HG02943 (cell line): ENCODE data around the gene PTGER1.

ENCODE experiments used
- ATAC-seq: cut with Tn5 transposase; IDR thresholded peaks from one replicate; pipeline ENCODE4 v1.9.1; 2021; ENCODE audit warnings: mild to moderate bottlenecking, low read depth, moderate library complexity; ENCODE audit not compliant: unreplicated experiment

PTGER1 gene

DNA sequence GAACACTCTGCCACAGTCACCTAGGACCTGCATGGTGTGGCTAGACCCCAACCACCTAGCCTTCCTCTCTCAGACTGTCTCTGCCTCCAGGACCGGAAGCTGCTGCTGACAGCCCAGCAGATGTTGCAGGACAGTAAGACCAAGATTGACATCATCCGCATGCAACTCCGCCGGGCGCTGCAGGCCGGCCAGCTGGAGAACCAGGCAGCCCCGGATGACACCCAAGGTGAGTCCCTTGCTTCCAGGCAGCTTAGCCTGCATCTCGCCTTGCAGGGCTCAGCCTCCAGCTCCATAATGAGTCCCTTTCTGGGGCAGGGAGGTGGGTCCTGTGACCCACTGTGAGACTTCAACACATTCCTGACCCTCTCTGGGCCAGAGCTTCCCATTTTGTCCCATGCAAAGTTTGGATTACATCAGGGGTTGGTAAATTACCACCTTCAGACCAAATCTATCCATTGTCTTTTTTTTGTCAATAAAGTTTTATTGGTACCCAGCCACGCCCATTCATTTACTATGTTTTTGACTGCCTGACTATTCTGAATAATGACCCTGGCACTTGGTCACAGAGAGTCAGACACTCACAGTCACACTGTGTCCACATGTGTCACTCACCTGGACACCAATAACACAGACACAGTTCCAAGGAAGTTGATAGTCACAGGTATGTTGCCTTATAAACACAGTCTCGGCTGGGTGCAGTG is 28.7 kb downstream of the PTGER1 start:
- no peak for ATAC-seq

DNA sequence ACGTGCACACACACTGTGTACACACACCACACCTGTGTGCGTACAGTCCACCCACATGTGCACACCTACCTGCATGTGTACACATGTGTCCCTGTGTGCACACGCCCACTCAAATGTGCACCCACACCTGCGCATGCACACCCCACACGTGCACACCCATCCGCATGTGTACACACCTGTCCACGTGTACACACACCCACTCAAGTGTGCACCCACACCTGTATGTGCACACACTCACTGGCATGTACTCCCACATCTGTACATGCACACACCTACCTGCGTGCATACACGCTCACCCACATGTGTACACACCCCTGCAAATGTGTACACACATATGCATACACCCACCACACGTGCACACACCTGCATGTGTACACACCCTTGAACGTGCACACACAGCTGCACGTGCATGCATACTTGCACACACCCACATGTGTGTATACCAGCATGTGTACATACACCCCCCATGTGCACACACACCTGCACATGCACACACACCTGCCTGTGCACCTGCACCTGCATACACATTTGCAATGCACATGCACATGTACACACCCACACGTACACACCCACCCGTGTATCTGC is 31.4 kb downstream of the PTGER1 start:
- no peak for ATAC-seq

DNA sequence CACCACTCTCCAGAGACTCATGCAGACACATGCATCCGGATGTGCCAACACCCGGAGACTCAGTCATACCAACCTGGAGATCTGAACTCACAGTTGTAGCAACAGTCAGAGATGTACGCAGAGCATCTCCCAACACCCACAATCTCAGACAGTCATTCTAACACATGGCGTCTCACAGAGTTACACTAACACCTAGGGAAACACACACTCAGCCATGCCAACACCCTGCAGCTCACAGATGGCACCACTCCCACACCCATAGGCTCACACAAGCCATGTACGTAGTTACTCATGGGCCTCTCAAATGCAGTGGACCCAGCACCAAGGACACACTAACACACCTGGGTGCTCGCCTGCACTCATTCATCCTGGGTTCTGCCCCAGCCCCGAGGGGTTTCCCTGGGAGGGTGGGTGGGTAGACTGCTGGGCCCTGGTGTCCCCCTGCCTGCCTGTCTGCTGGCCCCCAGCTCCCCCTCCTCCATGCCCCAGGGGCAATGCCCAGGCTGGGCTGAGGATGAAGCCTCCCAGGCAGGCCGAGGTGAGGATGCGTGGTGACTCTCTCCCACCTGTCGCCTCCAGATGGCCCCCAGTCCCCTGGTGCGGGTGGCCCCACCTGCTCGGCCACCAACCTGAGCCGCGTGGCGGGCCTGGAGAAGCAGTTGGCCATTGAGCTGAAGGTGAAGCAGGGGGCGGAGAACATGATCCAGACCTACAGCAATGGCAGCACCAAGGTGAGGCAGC is 32.1 kb downstream of the PTGER1 start:
- ATAC-seq = no peak

DNA sequence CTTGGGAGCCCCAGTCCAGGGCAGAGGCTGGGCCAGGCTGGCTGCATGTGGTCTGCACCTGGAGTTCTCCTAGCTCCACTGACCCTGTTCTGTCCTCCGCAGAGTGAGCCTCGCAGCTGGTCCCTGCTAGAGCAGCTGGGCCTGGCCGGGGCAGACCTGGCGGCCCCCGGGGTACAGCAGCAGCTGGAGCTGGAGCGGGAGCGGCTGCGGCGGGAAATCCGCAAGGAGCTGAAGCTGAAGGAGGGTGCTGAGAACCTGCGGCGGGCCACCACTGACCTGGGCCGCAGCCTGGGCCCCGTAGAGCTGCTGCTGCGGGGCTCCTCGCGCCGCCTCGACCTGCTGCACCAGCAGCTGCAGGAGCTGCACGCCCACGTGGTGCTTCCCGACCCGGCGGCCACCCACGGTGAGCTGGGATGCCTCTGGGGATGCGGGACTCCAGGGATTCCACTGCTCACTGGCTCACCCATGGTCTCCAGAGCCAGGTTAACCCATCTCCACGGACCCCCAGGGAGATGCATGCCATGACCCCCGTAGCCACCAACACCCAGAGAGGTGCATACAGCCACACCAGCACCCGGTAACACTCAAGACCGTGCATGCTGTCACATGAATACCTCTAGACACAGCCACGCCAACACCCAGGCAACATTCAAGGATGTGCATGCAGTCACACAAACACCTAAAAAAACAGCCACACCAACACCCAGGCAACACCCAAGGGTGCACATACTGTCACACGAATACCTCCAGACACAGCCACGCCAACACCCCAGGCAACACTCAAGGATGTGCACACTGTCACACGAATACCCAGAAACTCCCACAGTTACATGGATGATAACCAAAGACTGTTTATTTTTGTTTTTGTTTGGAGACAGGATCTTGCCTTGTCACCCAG is 33.9 kb downstream of the PTGER1 start:
- no peak for ATAC-seq

DNA sequence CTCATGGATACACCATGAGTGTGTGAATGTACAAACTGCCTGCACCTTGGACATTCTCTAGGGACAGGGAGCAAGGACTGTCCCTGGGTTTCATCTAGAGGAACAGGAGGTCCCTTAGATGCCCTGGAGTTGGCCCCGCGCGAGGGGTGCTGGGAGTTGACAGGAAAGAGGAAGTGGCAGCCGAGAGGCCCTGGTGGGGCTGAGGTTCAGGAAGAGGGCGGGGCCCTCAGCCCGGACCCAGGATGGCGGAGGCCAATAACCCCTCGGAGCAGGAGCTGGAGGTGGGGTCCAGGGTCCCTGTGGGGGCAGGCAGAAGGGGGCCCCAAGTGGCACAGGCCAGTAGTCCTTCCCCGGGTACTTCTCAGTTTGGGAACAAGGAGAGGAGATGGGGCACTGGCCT is 35.1 kb downstream of the PTGER1 start:
- peak; percentile 81 for ATAC-seq

DNA sequence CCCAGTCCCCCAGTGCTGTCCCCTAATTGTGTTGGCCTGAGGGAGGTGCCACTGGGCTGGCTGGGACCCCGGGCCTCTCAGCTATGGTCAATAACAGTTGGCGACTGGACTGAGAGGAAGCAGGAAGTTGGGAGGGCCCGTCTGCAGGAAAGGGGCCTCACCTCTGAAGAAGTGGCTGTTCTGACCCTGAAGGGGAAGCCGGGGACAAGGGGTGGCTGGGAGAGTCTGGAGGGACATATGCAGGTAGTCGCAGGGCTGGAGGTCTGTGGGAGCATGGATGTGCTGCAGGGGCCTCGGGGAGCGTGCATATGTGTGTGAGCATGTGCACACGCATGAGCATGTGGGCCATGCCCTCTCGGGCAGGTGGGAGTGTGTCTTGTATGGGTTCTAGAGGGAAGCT is 36.1 kb downstream of the PTGER1 start:
- ATAC-seq = no peak

DNA sequence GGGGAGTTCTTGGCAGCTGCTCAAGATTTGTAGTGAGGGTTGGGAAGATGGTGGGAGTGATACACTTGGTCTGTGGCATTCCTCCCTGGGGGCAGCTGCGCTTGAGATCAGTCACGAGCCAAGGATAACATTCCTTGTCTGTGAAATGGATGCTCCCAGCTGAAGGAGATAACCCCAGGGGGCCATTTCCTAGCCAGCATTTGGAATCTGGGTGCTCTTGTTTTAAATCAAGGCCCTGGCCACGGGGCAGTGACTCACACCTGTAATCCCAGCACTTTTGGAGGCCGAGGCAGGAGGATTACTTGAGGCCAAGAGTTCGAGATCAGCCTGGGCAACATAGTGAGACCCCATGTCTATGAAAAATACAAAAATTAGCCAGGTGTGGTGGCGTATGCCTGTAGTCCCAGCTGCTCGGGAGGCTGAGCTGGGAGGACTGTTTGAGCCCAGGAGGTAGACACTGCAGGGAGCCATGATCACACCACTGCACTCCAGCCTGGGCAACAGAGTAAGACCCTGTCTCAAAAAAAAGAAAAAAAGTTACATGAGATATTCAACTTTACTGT is 37.5 kb downstream of the PTGER1 start:
- ATAC-seq = no peak

DNA sequence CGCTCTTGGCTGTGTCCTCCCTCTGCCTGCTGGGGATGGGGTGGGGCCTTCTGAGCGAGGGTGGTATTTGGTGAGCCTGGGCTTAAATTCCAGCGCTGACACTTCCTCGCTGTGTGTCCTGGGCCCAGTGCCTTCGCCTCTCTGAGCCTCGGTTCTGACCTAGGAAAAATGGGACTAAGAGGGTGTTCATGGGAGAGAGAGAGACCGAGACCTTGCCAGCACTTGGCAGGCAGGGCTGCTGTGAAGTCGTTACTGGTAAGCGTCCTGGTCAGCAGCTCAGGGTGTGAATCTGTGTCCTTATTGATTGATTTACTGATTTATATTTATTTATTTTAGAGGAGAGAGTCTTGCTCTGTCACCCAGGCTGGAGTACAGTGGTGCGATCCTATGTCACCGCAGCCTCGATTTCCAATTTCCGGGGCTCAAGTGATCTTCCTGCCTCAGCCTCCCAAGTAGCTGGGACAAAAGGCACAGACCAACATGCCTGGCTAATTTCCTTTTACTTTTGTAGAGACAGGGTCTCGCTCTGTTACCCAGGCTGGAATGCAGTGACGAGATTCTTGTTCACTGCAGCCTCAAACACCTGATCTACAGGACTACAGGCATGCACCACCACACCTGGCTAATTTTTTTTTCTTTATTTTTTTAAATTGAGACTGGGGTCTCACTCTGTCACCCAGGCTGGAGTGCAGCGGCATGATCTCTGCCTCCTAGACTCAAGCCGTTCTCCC is 39.7 kb downstream of the PTGER1 start:
- ATAC-seq = no peak

DNA sequence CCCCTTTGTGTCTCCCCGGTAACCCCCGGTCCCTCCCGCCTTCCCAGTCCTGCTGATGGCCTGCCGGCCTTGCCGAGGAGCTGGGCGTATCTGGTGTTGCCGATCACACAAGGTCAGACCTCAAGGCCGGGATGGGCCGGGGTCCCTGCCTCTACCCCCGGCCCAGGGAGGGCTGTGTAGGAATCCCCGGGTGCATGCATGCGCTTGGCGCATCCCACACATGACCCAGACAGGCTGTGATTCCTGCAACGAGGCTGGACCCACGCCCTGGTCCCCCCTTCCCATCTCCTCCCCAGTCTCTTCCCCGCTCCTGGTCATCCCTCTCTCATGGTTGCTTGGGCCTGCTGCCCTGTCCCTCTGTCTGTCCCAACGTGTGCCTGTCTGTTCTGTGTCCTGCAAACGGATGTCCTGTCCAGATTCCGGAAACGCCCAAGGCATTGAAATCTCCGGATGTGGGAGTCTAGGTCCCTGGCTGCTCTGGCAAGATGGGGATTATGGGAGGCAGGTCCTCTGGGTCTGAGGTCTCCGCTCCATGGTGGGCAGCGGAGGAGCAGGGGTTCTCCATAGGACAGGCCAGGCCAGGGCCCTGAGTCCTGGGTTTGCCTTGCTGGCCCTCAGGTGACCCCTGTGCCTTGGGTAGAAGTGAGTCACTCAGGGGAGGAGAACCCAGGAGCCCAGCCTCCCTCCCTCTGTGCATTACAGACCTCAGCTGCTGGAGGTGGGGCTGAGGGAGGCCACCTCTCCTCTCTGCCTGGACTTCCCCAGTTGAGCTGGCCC is 40.4 kb downstream of the PTGER1 start:
- ATAC-seq = no peak

DNA sequence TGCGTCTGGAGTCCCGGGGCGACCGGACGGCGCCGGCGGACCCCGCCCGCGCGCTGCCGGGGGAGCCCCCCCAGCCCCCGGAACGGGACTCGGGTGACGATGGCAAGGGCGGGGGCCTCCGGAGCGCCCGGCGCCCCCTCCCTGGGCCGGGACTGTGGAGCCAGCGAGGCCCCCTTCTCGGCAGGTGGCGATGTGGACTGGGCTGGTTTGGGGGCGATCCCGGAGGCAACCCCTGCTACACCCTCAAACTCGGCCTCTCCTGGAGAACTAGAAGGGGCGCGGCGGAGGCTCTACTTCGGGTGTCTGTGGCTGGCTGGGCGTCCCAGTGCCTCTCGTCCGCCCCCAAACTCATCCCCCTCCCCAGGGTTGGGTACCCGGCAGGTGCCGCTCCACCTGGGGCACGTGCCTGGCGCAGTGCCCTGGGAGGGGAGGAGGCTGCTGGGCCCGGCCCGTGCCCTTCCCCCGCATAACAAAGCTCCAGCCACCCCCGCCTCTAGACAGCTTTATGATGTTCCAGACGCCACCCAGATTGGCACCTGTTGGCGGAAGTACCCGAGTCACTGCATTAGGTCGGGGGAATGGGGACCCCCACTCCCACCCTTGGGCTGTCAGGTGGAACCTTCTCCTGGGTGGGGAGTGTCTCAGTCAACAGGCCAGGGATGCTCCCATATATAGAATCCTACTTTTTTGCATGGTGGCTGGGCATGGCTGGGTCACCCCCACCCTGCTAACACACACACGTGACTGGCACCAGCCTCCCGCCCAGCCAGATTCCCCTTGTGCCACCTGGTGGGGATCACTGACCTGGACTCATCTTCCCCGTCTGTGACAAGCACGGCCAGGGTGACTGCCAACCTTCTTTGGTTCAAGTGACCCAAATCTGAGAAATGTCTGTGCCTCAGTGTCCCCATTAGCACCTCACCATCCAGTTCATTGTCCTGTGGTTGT is 41.3 kb downstream of the PTGER1 start:
- ATAC-seq = no peak

DNA sequence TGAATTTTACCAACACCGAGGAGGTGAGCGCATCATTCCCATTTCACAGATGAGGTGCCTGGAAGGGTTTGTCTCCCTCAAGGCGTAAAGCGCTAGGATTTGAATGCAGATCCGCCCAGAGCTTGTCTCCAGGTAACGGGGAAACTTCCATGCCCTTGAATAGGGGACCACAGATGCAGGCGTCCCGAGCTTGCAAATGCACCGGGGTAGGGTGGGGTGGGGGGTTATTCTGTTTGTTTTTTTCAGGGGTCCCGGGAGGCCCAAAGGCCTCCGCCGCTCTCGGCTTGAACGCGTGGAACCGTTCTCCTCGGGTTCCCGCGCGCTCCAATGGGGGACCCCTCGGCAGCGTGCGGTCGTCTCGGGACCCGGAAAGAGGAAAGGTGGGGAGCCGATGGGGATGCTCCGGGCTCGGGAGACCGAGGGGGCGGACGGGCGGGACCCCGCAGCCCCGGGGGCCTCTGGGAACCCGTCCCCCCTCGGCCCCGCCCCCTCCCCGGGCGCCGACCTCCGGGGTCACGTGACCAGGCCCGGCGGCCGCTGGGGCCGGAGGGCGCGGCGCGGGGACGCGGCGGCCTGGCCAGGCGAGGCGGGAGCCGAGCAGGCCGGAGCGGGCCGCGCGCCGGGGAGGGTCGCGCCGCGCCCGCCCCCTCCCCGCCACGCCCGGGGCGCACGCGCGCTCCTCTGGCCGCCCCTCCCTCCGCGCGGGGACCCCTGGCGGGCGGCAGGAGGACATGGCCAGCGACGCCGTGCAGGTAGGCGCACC is 42.2 kb downstream of the PTGER1 start, which contains the start of gene PKN1:
TSS of gene PKN1 (plus strand) at position 516 of the 763 bp plus-strand sequence. CDS start at position 732, 216 bp downstream.
- ATAC-seq = no peak

DNA sequence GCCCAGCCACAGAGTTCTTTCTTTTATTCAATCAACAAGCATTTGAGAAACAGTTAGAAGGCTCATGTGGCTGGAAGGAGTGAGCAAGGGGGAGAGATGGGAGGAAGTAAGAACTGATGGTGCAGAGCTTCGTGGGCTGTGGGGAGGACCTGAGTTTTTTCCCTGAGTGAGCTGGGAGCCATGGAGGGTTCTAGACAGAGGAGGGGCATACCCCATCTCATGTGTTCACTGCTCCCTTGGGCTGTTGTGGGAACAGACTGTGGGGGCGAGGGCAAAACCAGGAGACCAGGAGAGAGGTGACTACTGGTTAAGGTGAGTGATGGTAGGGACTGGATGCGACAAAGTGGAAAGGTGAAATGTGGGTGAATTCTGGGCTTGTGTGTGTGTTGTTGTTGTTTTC is 44.4 kb downstream of the PTGER1 start:
- ATAC-seq = no peak

DNA sequence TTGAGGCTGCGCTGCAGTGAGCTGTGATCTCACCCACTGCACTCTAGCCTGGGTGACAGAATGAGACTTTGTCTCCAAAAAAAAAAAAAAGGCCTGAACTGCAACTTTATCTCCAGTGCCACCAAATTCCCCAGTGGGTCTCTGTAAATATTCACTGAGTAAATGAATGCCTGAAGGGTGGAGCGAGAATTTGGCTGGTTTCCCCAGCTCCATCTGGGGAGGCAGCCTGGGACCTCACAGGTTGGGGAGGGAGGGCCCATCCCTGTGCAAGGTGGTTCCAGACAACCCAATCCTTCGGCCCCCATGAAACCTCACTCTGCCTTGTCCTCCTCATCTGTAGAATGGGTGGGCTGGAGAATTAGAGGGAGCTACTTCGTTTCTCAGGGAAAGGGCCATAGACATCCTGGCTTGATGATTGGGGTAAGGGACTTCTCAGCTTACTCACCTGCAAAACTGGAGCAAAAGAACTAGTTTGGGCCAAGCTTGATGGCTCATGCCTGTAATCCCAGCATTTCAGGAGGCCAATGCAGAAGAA is 46.2 kb downstream of the PTGER1 start:
- no peak for ATAC-seq

DNA sequence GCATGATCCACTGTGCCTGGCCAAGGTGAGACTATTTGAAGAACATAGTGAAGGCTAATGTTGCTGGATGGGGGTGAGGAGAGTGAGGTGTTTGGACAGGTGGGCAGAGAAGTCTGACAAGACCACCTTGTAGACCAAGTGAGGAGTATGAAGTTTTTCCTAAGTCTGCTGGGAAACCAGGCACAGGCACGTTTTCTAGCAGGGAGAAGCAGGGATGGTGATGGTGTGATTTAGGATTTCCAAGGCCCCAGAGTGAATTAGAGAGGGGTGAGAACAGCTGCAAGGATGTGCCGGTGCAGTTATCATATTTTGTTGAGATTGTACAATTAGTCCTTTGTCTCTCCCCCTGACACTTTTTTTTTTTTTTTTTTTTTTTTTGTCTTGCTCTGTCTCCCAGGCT is 47.7 kb downstream of the PTGER1 start:
- no peak for ATAC-seq

DNA sequence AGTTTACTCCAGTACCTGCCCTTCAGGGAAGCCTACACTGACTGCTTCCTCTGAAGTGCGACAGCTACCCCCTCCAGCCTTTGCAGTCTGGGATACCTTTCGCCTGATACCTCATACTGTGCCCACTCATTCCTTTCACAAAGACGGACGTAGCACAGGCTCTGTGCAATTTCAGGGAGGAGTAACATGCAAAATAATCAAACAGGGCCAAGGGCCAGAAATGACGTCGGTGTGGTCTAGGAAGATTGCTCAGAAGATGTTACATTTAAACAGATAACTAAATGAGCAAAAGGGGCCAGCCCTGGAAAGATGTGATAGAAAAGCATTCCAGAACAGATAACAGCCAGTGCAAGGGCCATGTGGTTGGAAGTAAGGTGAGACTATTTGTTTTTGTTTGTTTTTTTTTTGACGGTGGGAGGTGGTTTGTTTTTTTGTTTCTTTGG is 49.4 kb downstream of the PTGER1 start:
- ATAC-seq = no peak
